ENCODE data around the gene OR2L8. TPM values are rescaled to one million over a fixed set of nuclear protein-coding genes. Genes with fewer than 3 reads are reported as not detected.

The OR2L8 gene
- total and polyA plus RNA-seq, 12 donors, result not detected

GRCh38 chr1:247966532-247967204 is 18.0 kb downstream of the OR2L8 start:
- Histone ChIP-seq H3K36me3 (no peaks in the 10 kb centered on the region), H3K4me1 (no peaks in the 10 kb centered on the region), H3K9me3 (peaks cover 0 to 4% (median 0%) of the 10 kb centered on the region in 11 donors), H3K4me3 (no peak overlapping the region), H3K27me3 (no peaks in the 10 kb centered on the region), H3K27ac (no peak overlapping the region)
- no peak for TF ChIP-seq CTCF (IDR thresholded peaks at IDR 0.05)
- DNase-seq, result no peak
- ATAC-seq, result no peak
- WGBS, 2 donors, result 75 to 78% methylated on average over 5 of the region's 5 CpGs
- intact Hi-C loops (cut with DNase I), result no loop called here

GRCh38 chr1:247992986-247993385 is 44.3 kb downstream of the OR2L8 start:
- no peak overlapping the region for H3K4me3 ChIP-seq
- H3K27me3 ChIP-seq, result no peaks in the 10 kb centered on the region
- H3K4me1 ChIP-seq, result no peaks in the 10 kb centered on the region
- DNase-seq (no peak), ATAC-seq (no peak)
- no peaks in the 10 kb centered on the region for H3K36me3 ChIP-seq
- H3K27ac ChIP-seq, result no peak overlapping the region
- 41 to 66% methylated on average over 2 of the region's 2 CpGs for WGBS, 2 donors
- intact Hi-C loops (cut with DNase I), result no loop called here
- peaks cover 0 to 6% (median 0%) of the 10 kb centered on the region in 11 donors for H3K9me3 ChIP-seq
- TF ChIP-seq CTCF (IDR thresholded peaks at IDR 0.05), result no peak

GRCh38 chr1:247998811-247999210 is 50.2 kb downstream of the OR2L8 start:
- intact Hi-C loops (cut with DNase I), result no loop called here
- no peaks in the 10 kb centered on the region for H3K4me1 ChIP-seq
- no peak for TF ChIP-seq CTCF (IDR thresholded peaks at IDR 0.05)
- DNase-seq, result no peak
- 33 to 36% methylated on average over 2 of the region's 2 CpGs for WGBS, 2 donors
- no peak overlapping the region for H3K4me3 ChIP-seq
- H3K9me3 ChIP-seq, result no peaks in the 10 kb centered on the region
- H3K27ac ChIP-seq, result no peak overlapping the region
- ATAC-seq, result no peak
- no peaks in the 10 kb centered on the region for H3K36me3 ChIP-seq
- H3K27me3 ChIP-seq, result no peaks in the 10 kb centered on the region

Other genes with a start within 250 kb of the OR2L8 start
- not detected for gene OR6F1, start 232.2 kb upstream of the OR2L8 start, total RNA-seq
- gene OR6F1, start 232.2 kb upstream of the OR2L8 start, polyA plus RNA-seq, result not detected
- not detected for gene OR14K1, start 210.2 kb upstream of the OR2L8 start, total RNA-seq
- gene OR14K1, start 210.2 kb upstream of the OR2L8 start, polyA plus RNA-seq, result not detected
- not detected for gene OR14A2, start 200.7 kb upstream of the OR2L8 start, total RNA-seq
- gene OR14A2, start 200.7 kb upstream of the OR2L8 start, polyA plus RNA-seq, result not detected
- not detected for gene OR1C1, start 188.3 kb upstream of the OR2L8 start, total RNA-seq
- gene OR1C1, start 188.3 kb upstream of the OR2L8 start, polyA plus RNA-seq, result not detected
- gene OR14A16, start 124.7 kb upstream of the OR2L8 start, total RNA-seq, result not detected
- gene OR14A16, start 124.7 kb upstream of the OR2L8 start, polyA plus RNA-seq, result not detected
- gene OR11L1, start 107.0 kb upstream of the OR2L8 start, total RNA-seq, result not detected
- not detected for gene OR11L1, start 107.0 kb upstream of the OR2L8 start, polyA plus RNA-seq
- gene TRIM58, start 91.7 kb upstream of the OR2L8 start, total RNA-seq, result under 1 TPM in 9 of 10 donors, not detected in 1; 0.09 to 0.85 (median 0.33) TPM
- gene TRIM58, start 91.7 kb upstream of the OR2L8 start, polyA plus RNA-seq, result under 1 TPM in 1 of 2 donors, not detected in 1; 0.06 TPM
- under 1 TPM in 1 of 10 donors, not detected in 9; 0.26 TPM for gene OR2W3, start 53.3 kb upstream of the OR2L8 start, total RNA-seq
- under 1 TPM in 1 of 2 donors, not detected in 1; 0.06 TPM for gene OR2W3, start 53.3 kb upstream of the OR2L8 start, polyA plus RNA-seq
- gene OR2T8, start 28.6 kb upstream of the OR2L8 start, total RNA-seq, result not detected
- not detected for gene OR2T8, start 28.6 kb upstream of the OR2L8 start, polyA plus RNA-seq
- not detected for gene OR2AJ1, start 24.0 kb upstream of the OR2L8 start, total RNA-seq
- gene OR2AJ1, start 24.0 kb upstream of the OR2L8 start, polyA plus RNA-seq, result not detected
- gene OR2AK2, start 16.4 kb downstream of the OR2L8 start, total RNA-seq, result not detected
- gene OR2AK2, start 16.4 kb downstream of the OR2L8 start, polyA plus RNA-seq, result not detected
- not detected for gene OR2L5, start 64.8 kb downstream of the OR2L8 start, total RNA-seq
- gene OR2L5, start 64.8 kb downstream of the OR2L8 start, polyA plus RNA-seq, result not detected
- under 1 TPM in 1 of 10 donors, not detected in 9; 0.07 TPM for gene OR2L2, start 81.2 kb downstream of the OR2L8 start, total RNA-seq
- not detected for gene OR2L2, start 81.2 kb downstream of the OR2L8 start, polyA plus RNA-seq
- gene OR2L3, start 98.0 kb downstream of the OR2L8 start, total RNA-seq, result not detected
- not detected for gene OR2L3, start 98.0 kb downstream of the OR2L8 start, polyA plus RNA-seq
- not detected for gene OR2L13, start 146.3 kb downstream of the OR2L8 start, total RNA-seq
- not detected for gene OR2L13, start 146.3 kb downstream of the OR2L8 start, polyA plus RNA-seq
- gene OR2M5, start 196.3 kb downstream of the OR2L8 start, total RNA-seq, result not detected
- gene OR2M5, start 196.3 kb downstream of the OR2L8 start, polyA plus RNA-seq, result not detected
- gene OR2M2, start 226.0 kb downstream of the OR2L8 start, total RNA-seq, result not detected
- not detected for gene OR2M2, start 226.0 kb downstream of the OR2L8 start, polyA plus RNA-seq
- gene OR2M3, start 248.4 kb downstream of the OR2L8 start, total RNA-seq, result not detected
- gene OR2M3, start 248.4 kb downstream of the OR2L8 start, polyA plus RNA-seq, result not detected

Measured in heart right ventricle (tissue), 16 donors.